ENCODE data around the gene CES3.
"Not testable (repeated sequence)": the region's sequence is repeated elsewhere in the genome, so short reads cannot be mapped to it uniquely, and the experiment has no call there.

Gene CES3

DNA sequence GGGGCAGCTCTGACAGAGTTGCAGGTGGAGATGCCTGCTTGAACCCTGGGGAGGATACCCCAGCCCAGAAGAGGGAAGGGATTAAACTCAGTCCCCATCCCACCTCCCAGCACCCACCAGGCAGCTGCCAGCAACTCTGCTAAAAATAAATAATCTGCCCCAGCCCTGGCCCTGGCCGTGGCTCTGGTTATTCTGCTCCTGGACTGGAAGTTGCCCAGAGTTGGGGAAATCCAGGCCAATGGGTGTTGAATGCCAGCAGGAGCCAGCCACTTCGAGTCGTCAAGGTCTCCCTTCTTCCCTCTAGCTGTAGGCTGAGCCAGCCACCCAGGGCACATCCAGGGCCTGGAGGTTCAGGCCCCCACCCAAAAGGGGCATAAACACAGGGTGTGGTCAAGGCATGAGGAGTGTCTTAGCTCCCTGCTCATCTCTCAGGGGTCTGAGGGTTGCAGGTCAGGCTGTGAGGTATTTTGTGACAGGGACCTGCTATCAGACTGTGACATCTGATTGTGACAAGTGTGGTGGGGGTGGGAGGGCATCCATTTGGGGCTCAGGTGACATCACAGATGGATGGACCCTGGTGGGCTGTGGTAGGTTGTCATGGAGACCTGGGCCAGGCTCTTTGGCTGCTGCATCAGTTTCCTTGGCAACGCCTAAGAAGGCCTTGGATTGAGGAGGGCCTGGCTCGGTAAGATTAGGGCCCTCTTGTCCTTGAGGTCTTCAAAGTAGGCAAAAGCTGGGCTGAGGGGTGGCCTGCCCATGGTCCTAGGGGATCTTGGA, 34.7 kb upstream of the CES3 start:
- DNase-seq (ENCODE audit: low read depth), result no peak

DNA sequence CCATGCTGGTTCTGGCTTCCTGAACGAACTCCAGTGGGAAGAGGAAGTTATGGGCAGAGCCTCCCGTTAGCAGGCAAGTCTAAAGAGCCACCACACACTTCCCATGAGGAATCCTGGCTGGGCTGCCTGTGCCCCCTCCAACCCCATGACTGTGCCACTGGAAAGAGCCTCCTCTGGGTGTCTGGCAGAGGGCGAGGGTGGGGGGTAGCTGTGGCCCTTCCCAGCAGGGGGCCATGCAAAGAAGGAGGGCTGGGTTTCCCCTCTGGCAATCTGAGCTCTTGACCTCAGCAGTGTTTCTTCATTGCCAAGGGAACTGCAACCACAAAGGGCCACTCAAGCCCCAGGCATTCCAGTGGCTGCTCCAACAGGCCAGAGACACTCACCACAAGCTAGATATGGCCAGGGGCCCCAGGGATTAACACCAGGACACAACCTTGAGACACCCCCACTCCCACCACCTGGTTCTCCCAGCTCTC, 34.1 kb upstream of the CES3 start:
- DNase-seq (ENCODE audit: low read depth), result no peak

DNA sequence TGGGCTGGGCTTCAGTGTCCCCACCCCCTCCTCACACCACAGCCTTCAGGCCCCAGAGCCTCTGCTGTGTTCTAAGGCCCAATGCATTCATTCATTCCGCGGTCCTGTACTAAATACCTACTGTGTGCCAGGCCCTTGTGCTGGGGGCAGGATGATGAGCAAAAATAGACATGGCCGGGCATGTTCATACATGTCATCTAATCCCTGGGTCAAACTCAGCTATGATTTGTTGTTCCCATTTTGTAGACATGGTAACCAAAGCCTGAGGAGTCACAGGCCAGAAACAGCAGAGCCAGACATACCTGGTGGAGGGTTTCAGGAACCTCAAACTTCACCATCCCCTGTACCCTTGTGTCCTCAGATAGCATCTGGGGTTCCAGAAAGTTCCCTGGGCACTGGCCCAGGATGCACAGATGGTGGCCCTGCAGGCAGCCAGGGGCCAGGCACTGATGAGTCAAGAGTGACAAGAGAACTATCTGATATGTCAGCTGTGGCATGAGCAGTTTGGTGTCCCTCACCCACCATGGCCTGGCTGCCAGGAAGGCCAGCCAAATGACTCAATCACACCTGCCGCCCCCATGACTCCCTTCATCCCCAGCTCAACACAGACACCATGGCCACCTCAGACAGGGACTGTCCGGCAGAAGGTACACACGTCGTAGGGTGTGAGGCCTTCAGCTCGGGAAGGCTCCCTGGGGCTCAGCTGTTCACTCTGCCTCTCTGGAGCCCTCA, 33.0 kb upstream of the CES3 start:
- no peak for DNase-seq (ENCODE audit: low read depth)

DNA sequence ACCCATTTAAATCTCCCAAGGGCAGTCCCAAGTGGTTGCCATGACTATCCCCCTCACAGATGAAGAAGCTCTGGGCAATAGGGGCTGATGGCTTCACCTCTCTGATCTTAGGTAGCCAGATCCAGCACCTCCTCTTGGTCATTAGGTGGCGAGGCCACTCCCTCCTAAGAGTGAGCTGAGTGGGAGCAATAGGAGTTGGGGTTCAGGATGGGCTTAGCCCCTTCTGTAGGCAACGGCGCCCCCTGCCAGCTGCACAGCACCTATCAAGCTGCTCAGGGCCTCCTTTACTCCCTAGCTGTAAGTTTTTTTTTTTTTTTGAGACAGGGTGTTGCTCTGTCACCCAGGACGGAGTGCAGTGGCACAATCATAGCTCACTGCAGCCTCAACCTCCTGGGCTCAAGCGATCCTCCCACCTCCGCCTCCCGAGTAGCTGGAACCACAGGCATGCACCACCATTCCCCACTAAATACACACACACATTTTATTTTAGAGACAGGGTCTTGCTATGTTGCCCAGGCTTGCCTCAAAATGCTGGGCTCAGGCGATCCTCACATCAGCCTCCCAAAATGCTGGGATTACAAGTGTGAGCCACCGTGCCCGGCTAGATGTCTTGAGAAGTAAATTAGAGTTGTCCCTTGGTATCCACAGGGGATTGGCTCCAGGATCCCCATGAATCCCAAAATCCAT, 32.2 kb upstream of the CES3 start:
- no peak for DNase-seq (ENCODE audit: low read depth)

DNA sequence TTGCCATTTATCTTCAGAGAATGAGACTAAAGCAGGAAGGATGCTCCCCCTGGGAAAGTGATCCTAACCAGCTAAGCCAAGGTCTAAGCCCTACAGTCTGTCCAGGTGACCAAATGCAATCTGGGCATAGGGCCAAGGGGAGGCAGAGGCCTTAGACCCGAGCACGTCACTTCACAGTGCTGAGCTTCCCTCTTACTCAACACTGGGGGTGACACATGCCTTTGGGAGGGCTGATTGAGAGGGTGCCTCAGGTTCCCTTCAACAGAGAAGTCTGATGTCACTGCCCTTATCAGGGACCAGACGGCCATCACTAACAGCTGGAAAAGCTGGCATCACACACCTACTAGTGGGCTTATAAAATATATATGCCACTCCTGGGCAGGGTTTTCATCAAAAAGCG, 30.9 kb upstream of the CES3 start:
- no peak for DNase-seq (ENCODE audit: low read depth)

DNA sequence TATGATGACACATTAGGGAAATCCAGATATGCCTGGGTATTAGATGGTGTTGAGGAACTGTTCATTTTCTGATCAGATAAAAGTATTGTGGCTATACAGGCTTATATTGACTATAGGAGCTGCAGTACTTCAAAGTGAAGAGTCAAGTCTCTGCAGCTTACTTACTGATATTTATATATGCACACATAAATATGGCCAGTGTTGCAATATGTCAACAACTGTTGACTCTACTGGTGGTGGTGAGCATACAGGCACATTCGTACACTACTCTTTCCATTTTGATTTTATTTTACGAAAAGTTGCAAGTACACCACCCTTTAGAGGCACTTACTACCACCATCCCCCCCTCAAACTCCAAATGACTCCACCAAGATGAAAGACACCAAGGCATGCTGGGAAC, 29.4 kb upstream of the CES3 start:
- no peak for DNase-seq (ENCODE audit: low read depth)

DNA sequence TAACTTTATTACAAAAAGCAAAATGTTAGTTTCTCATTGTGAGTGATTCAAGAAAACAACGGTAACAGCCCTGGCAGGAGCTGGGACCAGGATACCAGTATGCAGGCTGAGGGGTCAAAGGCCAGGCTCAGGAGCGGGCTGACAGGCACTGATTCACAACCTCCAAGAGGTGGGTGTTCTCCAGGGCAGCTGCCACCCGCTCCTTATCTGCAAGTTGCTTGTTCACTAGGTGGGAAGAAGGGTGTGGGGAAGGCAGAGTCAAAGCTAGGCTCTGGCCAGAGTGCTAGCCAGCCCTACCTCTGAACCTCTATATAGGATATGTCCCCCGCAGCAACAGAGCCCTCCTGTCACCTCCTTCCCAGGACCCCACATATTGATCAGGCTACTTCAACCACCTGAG, 29.0 kb upstream of the CES3 start:
- no peak for DNase-seq (ENCODE audit: low read depth)

DNA sequence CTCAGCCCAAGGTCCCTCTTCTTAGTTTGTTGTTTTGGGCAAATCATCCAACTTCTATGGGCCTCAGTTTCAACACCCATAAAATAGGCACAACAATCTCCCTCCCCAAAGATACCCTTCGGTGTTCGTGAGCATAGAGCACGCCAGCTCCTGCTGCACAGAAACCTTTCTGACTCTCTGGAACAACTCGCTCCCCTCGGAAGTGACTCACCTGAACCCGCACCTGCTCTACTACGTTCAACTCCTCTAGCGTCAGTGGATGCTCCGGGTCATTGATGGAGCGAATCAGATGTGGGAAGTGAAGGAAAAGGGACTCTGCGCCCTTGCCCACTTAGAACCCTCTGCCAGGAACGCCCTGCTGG, 27.3 kb upstream of the CES3 start:
- DNase-seq (ENCODE audit: low read depth), result peak; percentile 18

DNA sequence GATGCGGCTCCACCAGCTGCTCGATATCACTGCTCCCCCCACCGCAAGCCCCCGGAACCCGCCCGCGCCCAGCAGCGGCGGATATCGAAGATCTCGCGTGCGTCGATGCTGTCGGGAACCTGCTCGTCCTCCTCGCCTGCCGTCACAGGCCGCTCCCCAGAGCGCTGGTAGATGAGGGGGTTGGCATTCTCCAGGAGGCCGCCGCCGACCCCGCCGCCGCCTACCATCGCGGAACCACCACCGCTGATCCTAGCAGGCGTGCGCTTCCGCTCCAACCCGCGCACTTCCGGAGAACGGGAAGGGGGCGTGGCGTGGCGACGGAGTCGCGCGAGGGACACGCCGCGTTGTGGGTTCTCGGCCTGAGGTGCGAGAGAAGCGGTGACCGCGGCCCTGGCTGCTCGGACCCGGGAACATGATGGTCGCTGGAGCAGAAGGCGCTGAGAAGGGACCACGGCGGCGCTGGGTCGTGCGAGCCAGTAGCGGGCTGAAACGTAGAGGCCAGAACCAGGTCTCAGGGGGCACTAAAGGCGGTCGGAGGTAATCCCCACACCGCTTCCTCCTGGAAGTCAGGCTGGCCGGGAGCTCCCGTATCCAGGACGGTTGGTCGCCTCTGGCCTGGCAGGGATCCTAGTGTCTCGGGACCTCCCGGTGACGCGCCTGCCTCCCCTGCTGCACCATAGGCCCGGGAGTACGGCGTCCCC, 26.8 kb upstream of the CES3 start, which contains the start of gene CIAO2B:
CIAO2B (minus strand) TSS at position 265 of the 701 bp plus-strand sequence; CDS start at position 227, 38 bp downstream.
- peak; percentile 81 for DNase-seq (ENCODE audit: low read depth)

DNA sequence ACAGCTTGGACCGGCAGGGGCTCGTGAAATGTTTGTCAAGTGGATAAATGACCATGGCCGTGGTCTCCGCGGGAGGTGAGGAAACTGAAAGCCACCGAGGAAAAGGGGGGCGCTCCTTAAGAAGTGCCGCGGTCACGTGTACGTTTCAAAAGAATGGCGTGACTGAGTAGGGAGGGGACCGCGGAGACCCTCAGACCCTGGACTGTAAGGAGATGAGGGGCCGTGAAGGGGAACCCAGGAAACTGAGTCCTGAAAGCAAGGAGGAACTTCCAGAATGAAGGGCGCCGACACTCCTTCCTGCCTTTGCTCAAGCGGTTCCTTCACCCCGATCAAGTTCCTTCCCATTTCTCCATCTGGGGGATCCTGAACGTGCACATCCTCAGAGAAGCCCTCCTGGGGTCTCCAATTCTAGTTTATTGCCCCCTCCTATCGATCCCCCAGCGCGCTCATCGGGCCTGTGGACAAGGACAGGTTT, 26.2 kb upstream of the CES3 start:
- not testable (repeated sequence) for DNase-seq (ENCODE audit: low read depth)

DNA sequence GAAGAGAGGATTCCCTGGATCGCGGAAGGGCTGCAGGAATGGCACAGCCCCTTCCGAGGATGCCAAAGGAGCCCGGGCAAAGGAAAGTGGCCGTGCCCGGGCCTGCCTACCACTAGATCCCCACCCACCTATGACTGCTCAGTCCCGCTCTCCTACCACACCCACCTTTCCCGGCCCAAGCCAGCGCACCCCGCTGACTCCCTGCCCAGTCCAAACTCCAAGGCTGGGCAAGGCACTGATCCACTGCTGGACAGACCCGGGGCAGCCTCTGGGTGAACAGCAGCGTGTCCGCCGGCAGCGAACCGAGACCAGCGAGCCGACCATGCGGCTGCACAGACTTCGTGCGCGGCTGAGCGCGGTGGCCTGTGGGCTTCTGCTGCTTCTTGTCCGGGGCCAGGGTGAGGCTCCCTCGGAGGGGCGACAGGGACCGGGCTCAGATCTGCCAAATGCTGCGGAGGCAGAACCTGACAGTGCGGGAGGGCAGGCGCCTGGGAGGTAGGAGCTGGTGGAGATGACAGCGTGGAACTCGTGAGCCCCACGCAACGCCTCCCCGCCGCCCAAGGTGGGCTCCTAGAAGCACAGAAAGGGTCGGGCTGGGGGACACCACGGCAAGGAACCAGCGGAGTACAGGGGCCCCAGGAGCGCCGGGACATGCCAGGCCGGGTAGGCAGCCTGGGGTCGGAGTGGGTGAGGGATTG, 25.6 kb upstream of the CES3 start, which contains the start of gene CES2:
CES2 (plus strand) TSS at position 203 of the 698 bp plus-strand sequence; CDS start at position 323, 120 bp downstream.
- DNase-seq (ENCODE audit: low read depth), result no peak

DNA sequence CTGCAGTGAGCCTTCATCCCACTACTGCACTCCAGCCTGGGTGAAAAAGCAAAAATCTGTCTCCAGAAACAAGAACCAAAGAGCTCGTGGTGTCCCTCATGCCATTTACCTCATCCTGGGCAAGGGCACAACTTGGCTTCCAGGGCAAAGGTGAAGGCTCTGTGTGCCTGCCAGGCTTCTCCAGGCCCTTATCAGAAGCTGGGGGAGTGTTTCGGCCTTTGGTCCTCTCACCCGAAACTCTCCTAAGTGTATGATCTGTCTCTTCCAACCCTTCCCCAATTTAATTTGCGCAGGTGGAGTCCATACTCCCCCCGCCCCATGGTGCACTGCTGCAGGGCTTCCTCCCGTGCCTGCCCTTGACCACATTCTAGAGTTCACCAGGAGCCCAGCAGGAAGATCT, 24.6 kb upstream of the CES3 start:
- no peak for DNase-seq (ENCODE audit: low read depth)

DNA sequence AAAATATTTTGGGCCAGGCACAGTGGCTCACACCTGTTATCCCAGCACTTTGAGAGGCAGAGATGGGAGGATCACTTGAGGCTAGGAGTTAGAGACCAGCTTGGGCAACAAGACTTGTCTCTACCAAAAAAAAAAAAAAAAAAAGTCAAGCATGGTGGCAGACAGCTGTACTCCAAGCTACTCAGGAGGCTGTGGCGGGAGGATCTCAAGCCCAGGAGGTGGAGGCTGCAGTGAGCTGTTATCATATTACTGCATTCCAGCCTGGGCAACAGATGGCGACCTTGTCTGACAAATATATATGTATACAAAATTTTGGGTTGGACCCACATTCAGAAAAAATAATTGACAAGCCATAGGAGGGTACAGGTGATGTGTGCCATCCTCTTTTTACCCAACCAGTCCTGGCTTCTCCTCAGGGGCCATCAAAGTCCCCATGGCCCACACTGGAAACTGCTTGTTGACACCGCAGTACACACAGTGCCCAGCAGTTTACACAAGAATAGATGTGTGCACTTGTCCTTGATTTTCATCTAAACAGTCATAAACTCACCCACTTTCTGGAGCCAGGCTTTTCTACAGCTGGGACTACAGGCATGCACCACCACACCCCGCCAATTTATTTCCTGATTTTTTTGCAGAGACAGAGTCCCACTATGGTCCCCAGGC, 24.0 kb upstream of the CES3 start:
- DNase-seq (ENCODE audit: low read depth), result no peak

DNA sequence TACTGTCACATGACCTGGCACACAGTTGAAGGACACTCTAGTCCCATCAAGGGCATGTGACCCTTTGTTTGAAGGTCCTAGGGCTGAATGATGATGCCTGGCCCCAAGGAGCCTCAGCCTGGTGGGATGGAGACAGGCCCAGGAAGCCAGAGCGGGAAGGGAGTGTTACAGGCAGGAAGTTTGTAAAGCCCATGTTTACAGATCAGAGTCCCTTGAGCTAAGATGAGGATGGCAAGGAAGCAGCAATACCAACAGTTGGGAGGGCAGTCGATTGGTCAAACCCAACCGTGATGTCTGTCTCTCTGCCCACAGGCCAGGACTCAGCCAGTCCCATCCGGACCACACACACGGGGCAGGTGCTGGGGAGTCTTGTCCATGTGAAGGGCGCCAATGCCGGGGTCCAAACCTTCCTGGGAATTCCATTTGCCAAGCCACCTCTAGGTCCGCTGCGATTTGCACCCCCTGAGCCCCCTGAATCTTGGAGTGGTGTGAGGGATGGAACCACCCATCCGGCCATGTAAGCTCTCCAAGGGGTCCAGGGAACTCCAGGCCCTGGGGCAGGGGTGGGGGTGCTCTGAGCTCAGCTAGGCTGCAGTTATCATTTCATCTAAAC, 23.2 kb upstream of the CES3 start:
- DNase-seq (ENCODE audit: low read depth), result no peak

DNA sequence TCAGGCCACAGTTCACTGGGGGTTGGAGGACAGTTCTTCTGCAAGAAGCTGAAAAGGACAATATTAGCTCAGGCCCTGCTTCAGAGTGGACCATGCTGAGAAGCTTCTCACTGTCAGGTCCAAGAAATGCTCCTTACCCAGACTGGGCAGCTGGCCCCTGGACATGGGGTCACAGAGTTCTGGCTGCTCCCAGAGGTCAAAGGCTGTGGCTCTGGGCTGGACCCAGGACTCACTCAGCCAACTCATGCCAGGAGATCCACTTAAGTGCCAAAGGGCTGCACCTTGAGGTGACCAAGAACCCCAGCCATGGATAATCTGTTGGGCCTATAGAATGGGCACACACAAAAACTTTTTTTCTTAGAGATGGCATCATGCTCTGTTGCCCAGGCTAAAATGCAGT, 21.7 kb upstream of the CES3 start:
- no peak for DNase-seq (ENCODE audit: low read depth)

DNA sequence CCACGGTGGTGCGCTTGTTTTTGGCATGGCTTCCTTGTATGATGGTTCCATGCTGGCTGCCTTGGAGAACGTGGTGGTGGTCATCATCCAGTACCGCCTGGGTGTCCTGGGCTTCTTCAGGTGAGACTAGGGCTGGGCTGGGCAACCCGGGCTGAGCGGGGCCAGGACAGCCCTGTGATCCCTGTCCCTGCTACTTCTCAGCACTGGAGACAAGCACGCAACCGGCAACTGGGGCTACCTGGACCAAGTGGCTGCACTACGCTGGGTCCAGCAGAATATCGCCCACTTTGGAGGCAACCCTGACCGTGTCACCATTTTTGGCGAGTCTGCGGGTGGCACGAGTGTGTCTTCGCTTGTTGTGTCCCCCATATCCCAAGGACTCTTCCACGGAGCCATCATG, 20.8 kb upstream of the CES3 start:
- no peak for DNase-seq (ENCODE audit: low read depth)

DNA sequence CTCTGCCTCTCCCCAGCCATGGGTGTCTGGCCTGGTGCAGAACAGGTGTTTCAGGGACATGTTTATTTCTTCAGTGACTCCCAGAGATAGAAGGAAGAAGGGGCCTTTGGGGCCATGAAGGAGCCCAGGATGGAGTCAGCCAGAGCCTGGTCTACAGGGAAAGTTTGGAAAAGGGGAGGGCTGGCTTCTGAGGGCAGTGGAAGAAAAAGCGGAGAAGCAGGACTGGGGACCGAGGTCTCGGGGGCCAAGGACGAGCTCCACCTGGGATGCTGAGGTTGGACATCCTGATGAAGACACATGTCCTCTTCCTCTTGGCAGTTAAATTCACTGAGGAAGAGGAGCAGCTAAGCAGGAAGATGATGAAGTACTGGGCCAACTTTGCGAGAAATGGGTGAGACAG, 18.1 kb upstream of the CES3 start:
- DNase-seq (ENCODE audit: low read depth), result no peak

DNA sequence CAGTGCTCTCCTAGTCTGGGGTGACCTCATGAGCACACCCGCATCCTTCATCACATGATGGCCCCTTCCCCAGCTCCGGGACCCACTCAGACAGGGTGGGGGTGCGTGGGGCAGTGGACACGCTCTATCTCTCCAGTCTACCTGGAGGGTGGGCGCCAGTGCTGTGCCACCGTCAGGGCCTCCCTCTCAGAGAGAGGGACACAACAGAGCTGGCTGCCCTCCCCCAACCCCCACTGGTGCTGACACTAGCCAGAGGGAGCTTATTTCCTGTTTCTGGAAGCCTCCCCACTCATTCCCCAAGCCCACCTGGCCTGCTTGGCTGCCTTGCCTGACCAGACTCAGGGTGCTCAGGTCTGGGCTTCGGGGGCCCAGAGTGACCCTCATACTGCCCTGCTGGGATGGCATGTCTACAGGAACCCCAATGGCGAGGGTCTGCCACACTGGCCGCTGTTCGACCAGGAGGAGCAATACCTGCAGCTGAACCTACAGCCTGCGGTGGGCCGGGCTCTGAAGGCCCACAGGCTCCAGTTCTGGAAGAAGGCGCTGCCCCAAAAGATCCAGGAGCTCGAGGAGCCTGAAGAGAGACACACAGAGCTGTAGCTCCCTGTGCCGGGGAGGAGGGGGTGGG, 17.5 kb upstream of the CES3 start:
- no peak for DNase-seq (ENCODE audit: low read depth)

DNA sequence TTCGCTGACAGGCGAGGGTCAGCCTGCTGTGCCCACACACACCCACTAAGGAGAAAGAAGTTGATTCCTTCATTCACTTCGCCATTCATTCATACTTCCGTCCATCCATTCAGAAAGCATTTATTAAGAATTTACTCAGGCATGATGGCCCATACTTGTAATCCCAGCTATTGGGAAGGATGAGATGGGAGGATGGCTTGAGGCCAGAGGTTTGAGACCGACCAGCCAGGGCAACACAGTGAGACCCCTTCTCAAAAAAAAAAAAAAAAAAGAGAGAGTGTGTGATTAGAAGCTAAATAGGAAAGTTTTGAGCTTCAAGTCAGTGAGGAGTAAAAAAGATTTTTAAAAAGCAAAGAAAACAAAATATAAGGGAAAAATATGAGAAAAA, 17.0 kb upstream of the CES3 start:
- DNase-seq (ENCODE audit: low read depth), result no peak

DNA sequence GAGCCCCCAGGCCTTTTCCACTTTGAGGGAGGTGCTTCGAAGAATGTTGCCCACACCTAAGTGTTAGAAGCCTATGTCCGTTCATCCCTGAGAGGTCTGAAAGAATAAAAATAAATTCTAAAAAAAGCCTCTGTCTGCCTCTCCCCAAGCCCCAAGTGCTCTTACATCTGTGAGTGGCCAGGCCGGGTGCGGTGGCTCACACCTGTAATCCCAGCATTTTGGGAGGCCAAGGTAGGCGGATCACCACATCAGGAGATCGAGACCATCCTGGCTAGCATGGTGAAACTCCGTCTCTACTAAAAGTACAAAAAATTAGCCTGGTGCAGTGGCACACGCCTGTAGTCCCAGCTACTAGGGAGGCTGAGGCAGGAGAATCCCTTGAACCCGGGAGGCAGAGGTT, 16.1 kb upstream of the CES3 start:
- not testable (repeated sequence) for DNase-seq (ENCODE audit: low read depth)
